GM12875 (cell line): ENCODE data around the gene TM4SF18.

Source experiments
- H3K4me3 ChIP-seq: one replicate; pipeline ENCODE4 v1.5.1; 2011; ENCODE audit warnings: low read depth, low read length, control low read depth
- TF ChIP-seq, protein P1 (sequence below): IDR thresholded peaks from 2 replicates; pipeline ENCODE4 v1.5.1; 2011; ENCODE audit warnings: low read depth, mild to moderate bottlenecking, control low read depth, inconsistent platforms, low read length, moderate library complexity, borderline replicate concordance; ENCODE audit not compliant: insufficient read depth

TM4SF18 gene

DNA sequence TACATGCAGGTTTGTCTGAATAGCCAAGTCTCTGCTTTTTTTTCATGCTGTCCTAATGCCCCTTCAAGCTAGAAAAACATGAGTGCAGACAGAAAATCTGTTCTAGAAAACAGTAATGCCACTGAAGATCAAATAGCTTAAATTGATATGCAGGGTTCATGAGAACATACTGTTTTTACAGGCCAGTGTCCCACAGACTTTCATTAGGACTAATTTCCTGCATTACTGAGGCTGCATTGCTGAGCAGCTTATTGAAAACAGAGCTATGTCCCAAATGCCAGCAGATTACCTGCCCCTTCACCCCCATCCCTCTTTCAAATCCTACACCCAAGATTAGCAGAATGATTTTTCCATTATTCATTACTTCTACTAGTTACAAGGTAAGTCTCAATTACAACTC lies 665 bp downstream of the TM4SF18 start:
- H3K4me3 ChIP-seq = no peak overlapping the region
- TF ChIP-seq, protein P1, sequence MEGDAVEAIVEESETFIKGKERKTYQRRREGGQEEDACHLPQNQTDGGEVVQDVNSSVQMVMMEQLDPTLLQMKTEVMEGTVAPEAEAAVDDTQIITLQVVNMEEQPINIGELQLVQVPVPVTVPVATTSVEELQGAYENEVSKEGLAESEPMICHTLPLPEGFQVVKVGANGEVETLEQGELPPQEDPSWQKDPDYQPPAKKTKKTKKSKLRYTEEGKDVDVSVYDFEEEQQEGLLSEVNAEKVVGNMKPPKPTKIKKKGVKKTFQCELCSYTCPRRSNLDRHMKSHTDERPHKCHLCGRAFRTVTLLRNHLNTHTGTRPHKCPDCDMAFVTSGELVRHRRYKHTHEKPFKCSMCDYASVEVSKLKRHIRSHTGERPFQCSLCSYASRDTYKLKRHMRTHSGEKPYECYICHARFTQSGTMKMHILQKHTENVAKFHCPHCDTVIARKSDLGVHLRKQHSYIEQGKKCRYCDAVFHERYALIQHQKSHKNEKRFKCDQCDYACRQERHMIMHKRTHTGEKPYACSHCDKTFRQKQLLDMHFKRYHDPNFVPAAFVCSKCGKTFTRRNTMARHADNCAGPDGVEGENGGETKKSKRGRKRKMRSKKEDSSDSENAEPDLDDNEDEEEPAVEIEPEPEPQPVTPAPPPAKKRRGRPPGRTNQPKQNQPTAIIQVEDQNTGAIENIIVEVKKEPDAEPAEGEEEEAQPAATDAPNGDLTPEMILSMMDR = no peak

DNA sequence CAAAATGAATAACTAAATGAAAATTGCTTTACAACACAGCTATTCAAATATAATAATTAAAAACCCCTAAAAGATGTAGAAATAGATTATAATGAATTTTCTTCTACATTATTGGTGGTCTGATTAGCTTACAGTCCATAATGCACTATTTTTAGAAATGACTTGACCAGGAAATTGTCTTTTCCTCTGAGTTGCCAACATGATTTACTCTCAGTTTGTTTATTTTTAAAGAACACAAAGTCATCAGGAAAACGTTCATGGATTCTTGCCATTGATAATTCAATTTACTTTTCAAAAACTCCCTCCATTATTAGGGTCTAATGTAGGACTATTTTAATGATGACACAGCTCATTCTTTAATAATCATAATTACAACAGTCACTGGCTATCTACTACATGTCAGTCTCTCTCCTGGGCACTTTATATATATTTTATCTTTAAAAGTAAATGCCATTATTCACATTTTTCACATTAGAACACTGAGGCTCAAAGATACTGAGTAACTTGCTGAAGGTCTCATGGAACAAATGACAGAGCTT lies 1.1 kb downstream of the TM4SF18 start:
- no peak overlapping the region for H3K4me3 ChIP-seq
- TF ChIP-seq, protein P1 = no peak

DNA sequence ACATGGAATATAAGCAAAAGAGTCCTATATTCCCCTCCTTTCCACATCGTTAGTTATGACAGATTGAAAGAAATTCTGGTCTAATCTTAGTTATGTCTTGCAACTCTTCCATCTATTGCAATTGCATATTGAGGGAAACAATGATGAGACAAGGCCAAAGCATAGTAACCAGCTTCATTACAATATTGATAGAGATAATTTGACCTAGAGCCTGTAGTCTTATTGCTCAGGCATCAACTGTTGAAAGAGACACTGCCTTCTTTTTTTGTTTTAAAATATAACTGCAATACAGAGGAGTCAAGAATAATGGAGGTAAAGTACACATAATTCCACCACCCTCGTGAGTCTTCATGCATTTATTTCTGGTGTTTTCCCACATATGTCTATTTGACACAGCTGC lies 2.0 kb downstream of the TM4SF18 start:
- TF ChIP-seq, protein P1 = no peak
- H3K4me3 ChIP-seq = no peak overlapping the region

DNA sequence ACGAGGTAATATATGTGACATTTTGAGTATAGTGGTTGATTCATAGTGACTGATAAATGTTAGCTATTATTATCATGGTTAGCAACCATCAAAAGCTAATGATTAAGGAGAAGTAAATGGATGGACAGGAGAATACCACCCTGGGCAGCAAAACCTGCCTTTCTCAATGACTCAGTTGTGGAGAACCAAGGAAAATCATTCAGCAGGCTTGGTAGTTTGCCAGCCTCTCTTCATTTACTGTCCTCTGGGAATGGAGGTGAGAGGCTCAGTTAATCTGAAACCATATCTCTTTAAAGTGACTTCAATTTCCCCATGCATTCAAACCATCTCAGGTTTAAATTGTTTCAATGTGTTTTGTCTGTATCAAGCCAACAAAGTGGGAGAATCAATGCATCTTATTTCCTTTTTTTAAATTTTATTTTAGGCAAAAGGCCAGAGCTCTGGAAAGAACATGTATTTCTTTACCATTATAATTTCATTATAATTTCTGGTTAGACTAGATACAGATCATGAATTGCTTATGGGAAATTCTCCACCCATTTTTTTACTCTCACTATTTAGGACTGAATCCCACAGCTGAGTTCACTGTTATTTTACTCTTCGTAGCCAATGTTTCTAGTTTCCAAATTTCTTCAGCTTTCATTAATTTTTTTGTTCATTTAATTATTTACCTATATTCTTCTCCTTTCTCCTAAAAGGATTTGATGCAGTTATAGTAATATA lies 2.7 kb downstream of the TM4SF18 start:
- TF ChIP-seq, protein P1 = no peak
- H3K4me3 ChIP-seq = no peak overlapping the region

DNA sequence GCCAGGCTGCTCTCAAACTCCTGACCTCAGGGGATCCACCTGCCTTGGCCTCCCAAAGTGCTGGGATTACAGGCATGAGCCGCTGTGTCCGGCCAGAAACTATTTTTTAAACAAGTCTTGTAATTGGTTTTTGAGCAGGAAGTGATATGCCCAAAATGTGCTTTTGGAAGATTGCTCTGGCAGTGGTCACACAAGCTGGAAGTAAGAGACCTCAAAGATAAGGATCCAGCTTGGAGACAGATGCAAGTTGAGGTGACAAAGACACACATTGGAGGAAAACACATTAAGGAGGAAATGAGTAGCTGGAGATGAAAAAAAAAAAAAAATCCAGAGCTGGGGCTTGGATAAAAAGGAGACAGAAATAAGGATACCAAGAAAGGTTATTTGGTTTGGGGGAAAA lies 6.3 kb downstream of the TM4SF18 start:
- H3K4me3 ChIP-seq = no peak overlapping the region
- TF ChIP-seq, protein P1 = no peak

DNA sequence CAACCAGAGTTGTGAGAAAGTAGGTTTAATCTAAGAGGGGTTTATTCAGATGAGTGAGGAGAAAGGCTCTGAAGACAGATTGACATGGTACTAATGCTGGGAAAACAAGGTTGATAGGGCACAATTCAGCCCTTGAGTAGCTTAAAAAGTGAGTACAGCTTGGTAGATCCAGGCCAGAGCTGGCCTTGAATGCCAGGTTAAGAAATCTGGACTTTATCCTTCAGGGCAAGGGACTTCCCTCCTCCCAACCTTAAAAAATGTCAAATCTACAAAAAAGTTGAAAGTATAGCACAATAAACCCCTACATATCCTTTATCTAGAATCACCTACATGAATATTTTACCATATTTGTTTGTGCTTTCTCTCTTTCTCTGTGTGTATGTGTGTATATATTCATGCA lies 7.9 kb downstream of the TM4SF18 start:
- TF ChIP-seq, protein P1 = no peak

DNA sequence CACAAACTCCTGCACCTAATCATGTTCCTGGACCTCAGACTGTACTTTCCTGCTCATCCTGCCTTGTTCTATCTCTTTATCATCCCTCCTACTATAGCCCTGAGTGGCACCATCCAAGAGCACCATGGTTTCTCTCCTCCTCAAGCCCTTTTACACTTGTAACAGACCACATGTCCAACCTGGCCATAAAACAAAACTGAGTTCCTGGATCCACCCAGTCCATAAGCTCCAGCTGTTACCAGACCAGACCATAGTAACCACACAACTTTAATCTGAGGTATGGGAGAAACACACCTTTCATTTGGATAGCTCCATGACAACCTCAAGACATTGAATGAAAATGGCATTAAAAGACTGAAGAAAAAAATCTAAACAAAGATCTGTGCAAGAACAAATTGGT lies 9.1 kb downstream of the TM4SF18 start:
- H3K4me3 ChIP-seq = no peak overlapping the region

More for the DNA sequence above, 7.9 kb downstream of the TM4SF18 start:
- H3K4me3 ChIP-seq = no peak overlapping the region

More for the DNA sequence above, 9.1 kb downstream of the TM4SF18 start:
- TF ChIP-seq, protein P1 = no peak
